ENCODE results near the gene JHY.

DNA sequence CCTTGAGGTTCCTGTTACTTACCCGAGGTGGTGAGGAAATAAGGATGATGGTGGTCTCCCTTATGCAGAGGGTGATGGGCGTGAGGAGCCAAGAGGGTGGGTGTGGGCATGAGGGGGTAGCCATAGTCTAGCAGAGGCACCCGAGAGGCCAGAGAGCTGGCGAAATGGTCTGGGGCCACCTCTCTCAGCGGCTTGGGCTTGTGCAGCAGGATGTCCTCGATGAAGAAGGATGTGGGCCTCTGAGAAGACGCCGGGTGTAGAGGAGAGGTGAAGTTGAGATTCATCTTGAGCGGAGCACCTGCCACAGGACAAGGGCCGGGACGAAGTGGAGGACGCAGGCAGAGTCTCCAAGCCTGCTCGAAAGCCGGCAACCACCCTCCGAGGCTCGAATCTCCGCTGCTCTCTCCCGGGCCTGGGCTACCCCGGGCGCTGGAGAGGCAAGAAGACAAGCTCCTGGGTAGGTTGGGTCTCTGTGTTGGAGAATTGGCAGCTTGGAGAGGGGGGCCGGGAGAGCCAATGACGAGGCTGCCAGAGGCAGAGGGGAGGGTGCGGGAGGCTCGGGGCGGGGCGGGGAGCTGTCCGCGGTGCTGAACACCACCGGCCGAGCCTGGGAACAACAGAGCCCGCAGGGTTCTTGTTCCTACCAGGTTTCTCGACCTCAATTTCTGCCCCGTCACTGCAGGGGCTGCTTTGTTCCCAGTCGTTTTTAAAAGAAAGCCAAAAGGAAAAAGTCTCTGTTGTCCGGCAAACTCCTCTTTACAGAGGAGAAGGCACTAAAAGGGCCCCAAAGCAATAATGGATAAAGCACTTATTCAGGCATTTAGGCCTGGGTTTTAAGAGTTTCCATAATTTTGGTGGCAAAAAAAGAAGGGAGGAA, 99.1 kb downstream of the JHY start, which contains the start of gene BSX:
- no peak for TF ChIP-seq POLR2A (IDR thresholded peaks at IDR 0.05)
- TF ChIP-seq, protein P1, sequence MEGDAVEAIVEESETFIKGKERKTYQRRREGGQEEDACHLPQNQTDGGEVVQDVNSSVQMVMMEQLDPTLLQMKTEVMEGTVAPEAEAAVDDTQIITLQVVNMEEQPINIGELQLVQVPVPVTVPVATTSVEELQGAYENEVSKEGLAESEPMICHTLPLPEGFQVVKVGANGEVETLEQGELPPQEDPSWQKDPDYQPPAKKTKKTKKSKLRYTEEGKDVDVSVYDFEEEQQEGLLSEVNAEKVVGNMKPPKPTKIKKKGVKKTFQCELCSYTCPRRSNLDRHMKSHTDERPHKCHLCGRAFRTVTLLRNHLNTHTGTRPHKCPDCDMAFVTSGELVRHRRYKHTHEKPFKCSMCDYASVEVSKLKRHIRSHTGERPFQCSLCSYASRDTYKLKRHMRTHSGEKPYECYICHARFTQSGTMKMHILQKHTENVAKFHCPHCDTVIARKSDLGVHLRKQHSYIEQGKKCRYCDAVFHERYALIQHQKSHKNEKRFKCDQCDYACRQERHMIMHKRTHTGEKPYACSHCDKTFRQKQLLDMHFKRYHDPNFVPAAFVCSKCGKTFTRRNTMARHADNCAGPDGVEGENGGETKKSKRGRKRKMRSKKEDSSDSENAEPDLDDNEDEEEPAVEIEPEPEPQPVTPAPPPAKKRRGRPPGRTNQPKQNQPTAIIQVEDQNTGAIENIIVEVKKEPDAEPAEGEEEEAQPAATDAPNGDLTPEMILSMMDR (IDR thresholded peaks at IDR 0.05), result no peak

All from lower leg skin (tissue), 3 donors.